HCT116 (cell line): ENCODE results near the gene TCP11L1. TPM values are rescaled to one million over a fixed set of nuclear protein-coding genes. Genes with fewer than 3 reads are reported as not detected.

Experiments used
- ATAC-seq: fragments of 200-7000 bp; cut with Tn5 transposase; 2 replicates; pipeline ENCODE4 v1.9.1; 2020; ENCODE audit warnings: mild to moderate bottlenecking, moderate library complexity
- BruUV-seq: library from RNA; stranded (reverse); fragments of 400-500 nt; replicated peaks from 2 replicates; lab custom pipeline; 2021; lab: Mats Ljungman, UMichigan
- CTCF ChIA-PET: fragments of 300-600 bp; sonication (Branson Sonifier 250); formaldehyde crosslinking; loops from one replicate; lab custom pipeline; 2021; ENCODE audit warnings: antibody characterized with exemption; lab: Charles Lee
- POLR2A ChIA-PET: fragments of 300-600, 350-600 bp; sonication (Branson Sonifier 250); formaldehyde crosslinking; loops from one replicate; lab custom pipeline; 2021; ENCODE audit warnings: antibody characterized with exemption; lab: Charles Lee
- RAD21 ChIA-PET, 2 experiments: fragments of 300-600 bp; sonication (Branson Sonifier 250); formaldehyde crosslinking; loops; one replicate each; lab custom pipeline; 2023; ENCODE audit warnings: low total read pairs in 2 of 2; ENCODE audit not compliant: uncharacterized antibody in 2 of 2, unreplicated experiment in 2 of 2, low non-redundant PET in 1 of 2; lab: Charles Lee
- DNase-seq: peaks from one replicate; pipeline ENCODE4 v3.0.0-alpha.2; 2010; ENCODE audit warnings: low read depth, low spot score
- H2AFZ ChIP-seq: fragments of 200-600 bp; shearing (Covaris generic), sonication (generic); 2 replicates; pipeline ENCODE4 v1.6.1; 2017; ENCODE audit warnings: low read depth, mixed run types, mixed read lengths, antibody characterized with exemption, low read length; ENCODE audit not compliant: poor library complexity, severe bottlenecking
- H3K27ac ChIP-seq: 2 replicates; pipeline ENCODE4 v1.5.1; 2012; ENCODE audit warnings: low read depth, low read length
- H3K27me3 ChIP-seq: fragments of 200-600 bp; sonication (generic); 2 replicates; pipeline ENCODE4 v1.6.1; 2016; ENCODE audit warnings: mixed run types, low read length, mixed read lengths; ENCODE audit not compliant: insufficient read depth
- H3K36me3 ChIP-seq, 2 experiments: fragments of 200-500 bp in 1 of 2; fragments of 200-600 bp in 1 of 2; sonication (Bioruptor generic) in 1 of 2; sonication (generic) in 1 of 2; 2 replicates each; pipeline versions ENCODE4 v1.5.1 to v1.6.1; 2014 to 2016; ENCODE audit warnings: low read length in 2 of 2, inconsistent platforms in 1 of 2, mixed read lengths in 1 of 2, mixed run types in 1 of 2; ENCODE audit not compliant: insufficient read depth in 2 of 2, control insufficient read depth in 1 of 2
- H3K4me1 ChIP-seq, 2 experiments: fragments of 200-600 bp in 1 of 2; sonication (generic) in 1 of 2; 2 replicates each; pipeline versions ENCODE4 v1.5.1 to v1.6.1; 2012 to 2017; ENCODE audit warnings: low read length in 2 of 2, inconsistent platforms in 1 of 2, mild to moderate bottlenecking in 1 of 2, mixed read lengths in 1 of 2, mixed run types in 1 of 2, moderate library complexity in 1 of 2; ENCODE audit not compliant: insufficient read depth in 2 of 2, control insufficient read depth in 1 of 2
- H3K4me2 ChIP-seq: fragments of 200-600 bp; sonication (generic); 2 replicates; pipeline ENCODE4 v1.6.1; 2017; ENCODE audit warnings: mixed run types, low read length, mixed read lengths
- H3K4me3 ChIP-seq, 2 experiments: fragments of 200-600 bp in 1 of 2; sonication (generic) in 1 of 2; replicated peaks in 1 of 2; 2 replicates each; pipeline ENCODE4 v1.5.1; 2011 to 2016; ENCODE audit warnings: low read length in 2 of 2, control low read depth in 1 of 2, low read depth in 1 of 2, mild to moderate bottlenecking in 1 of 2, mixed read lengths in 1 of 2, mixed run types in 1 of 2
- H3K79me2 ChIP-seq: fragments of 200-600 bp; sonication (generic); 2 replicates; pipeline ENCODE4 v1.6.1; 2017; ENCODE audit warnings: mild to moderate bottlenecking, mixed run types, low read length, moderate library complexity, mixed read lengths; ENCODE audit not compliant: insufficient read depth
- H3K9ac ChIP-seq: fragments of 200-600 bp; sonication (generic); 2 replicates; pipeline ENCODE4 v1.6.1; 2016; ENCODE audit warnings: low read length, mixed read lengths
- H3K9me2 ChIP-seq: fragments of 200-600 bp; sonication (generic), shearing (Covaris generic); 2 replicates; pipeline ENCODE4 v1.6.1; 2017; ENCODE audit warnings: mixed run types, mild to moderate bottlenecking, moderate library complexity; ENCODE audit not compliant: insufficient read depth
- H3K9me3 ChIP-seq, 2 experiments: fragments of 200-500 bp in 1 of 2; fragments of 200-600 bp in 1 of 2; sonication (Bioruptor generic) in 1 of 2; sonication (generic) in 1 of 2; 2 replicates each; pipeline ENCODE4 v1.6.1; 2014 to 2017; ENCODE audit warnings: low read length in 2 of 2, mixed read lengths in 2 of 2, inconsistent platforms in 1 of 2, low read depth in 1 of 2, mild to moderate bottlenecking in 1 of 2, mixed run types in 1 of 2, moderate library complexity in 1 of 2; ENCODE audit not compliant: control insufficient read depth in 1 of 2, insufficient read depth in 1 of 2
- H4K20me1 ChIP-seq: fragments of 200-600 bp; sonication (generic), shearing (Covaris generic); 2 replicates; pipeline ENCODE4 v1.6.1; 2017; ENCODE audit warnings: mixed run types, mild to moderate bottlenecking, moderate library complexity; ENCODE audit not compliant: insufficient read depth
- CBX3 ChIP-seq: IDR thresholded peaks from 2 replicates; pipeline ENCODE4 v1.6.1; 2012; ENCODE audit warnings: low read depth
- CEBPB ChIP-seq: IDR thresholded peaks from 2 replicates; pipeline ENCODE4 v1.6.1; 2012; ENCODE audit warnings: low read depth
- EGR1 ChIP-seq: IDR thresholded peaks from 2 replicates; pipeline ENCODE4 v1.6.1; 2012; ENCODE audit warnings: low read depth
- EZH2phosphoT487 ChIP-seq: fragments of 200-600 bp; IDR thresholded peaks from 2 replicates; pipeline ENCODE4 v1.6.1; 2018; ENCODE audit warnings: antibody characterized with exemption, borderline replicate concordance
- POLR2AphosphoS5 ChIP-seq: IDR thresholded peaks from 2 replicates; pipeline ENCODE4 v1.6.1; 2011; ENCODE audit warnings: mild to moderate bottlenecking, low read depth, low read length, moderate library complexity
- SIN3A ChIP-seq: IDR thresholded peaks from 2 replicates; pipeline ENCODE4 v1.6.1; 2012; ENCODE audit warnings: low read depth
- TCF7L2 ChIP-seq: IDR thresholded peaks from 2 replicates; pipeline ENCODE4 v1.7.0; 2011; ENCODE audit warnings: borderline replicate concordance, inconsistent platforms; ENCODE audit not compliant: insufficient read depth, insufficient read length; ENCODE audit errors: extremely low read depth
- intact Hi-C: fragments of 100-400 bp; cut with micrococcal nuclease; formaldehyde crosslinking; loops from 2 replicates; pipeline ENCODE4 v1.10.0; 2022
- total RNA-seq: library from RNA; stranded (reverse); gene quantifications from one replicate; pipeline ENCODE4 v1.2.1, GENCODE V29; 2021; ENCODE audit not compliant: unreplicated experiment
- TF ChIP-seq, protein P1 (sequence below): IDR thresholded peaks from 2 replicates; pipeline ENCODE4 v1.6.1; 2012
- TF ChIP-seq, protein P2 (sequence below): IDR thresholded peaks from 2 replicates; pipeline ENCODE4 v1.6.1; 2012
- TF ChIP-seq, protein P3 (sequence below): IDR thresholded peaks from 2 replicates; pipeline ENCODE4 v1.6.1; 2011; ENCODE audit warnings: mild to moderate bottlenecking, low read length, moderate library complexity; ENCODE audit not compliant: insufficient replicate concordance; ENCODE audit errors: extremely low read depth

TCP11L1 gene
- total RNA-seq, 1 experiment from 2014 or later = 12.0 TPM

DNA sequence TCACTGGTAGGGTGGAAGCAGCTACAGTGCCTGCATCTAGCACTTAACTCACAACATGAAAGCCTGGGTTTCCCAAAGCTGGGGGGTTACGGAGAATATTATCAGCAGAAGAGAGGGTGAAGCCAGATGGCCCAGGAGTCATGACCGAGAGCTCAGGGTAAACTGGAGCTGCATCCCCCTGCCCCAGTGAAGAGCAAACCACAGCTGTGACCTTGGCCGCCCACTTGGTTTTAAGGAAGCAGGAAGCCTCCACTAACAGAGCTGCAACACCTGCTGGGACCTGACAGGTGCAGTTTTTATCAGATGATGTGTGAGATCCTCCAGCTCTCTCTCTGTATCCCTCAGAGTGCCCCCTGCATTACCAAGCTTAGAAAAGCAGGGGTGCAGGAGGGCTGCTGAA lies 20.9 kb downstream of the TCP11L1 start:
- no peak for ATAC-seq
- H3K4me1 ChIP-seq = peaks cover 20 to 32% of the 10 kb centered on the region in 2 experiments

DNA sequence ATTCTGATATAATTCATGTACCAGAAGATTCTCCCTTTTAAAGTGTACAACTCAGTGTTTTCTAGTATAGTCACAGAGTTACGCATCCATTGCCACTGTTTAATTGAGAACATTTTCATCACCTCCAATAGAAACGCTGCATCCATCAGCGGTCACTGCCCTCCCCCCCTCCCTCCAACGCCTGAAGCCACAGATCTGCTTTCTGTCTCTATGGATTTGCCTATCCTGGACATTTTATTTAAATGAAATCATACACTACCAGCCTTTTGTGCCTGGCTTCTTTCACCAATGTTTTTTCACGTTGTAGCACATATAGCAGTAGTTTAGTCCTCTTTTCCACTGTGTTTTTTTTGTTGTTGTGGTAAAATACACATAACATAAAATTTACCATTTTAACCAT lies 22.8 kb downstream of the TCP11L1 start:
- CTCF ChIA-PET = interaction anchor here (0.7 to 1.9 kb wide), 2 partner anchors 252 to 313 kb away, joined by 3 to 4 read pairs; no protein-coding TSS in a partner anchor
- Histone ChIP-seq H3K27ac (peak overlapping the region; percentile 90), H3K36me3 (no peaks in the 10 kb centered on the region), H3K79me2 (no peaks in the 10 kb centered on the region), H3K4me1 (peaks cover 20 to 32% of the 10 kb centered on the region in 2 experiments), H3K27me3 (no peaks in the 10 kb centered on the region), H3K9me2 (no peaks in the 10 kb centered on the region), H3K4me3 (no peak overlapping the region)
- RAD21 ChIA-PET = no interaction called here
- BruUV-seq = no TSS peak
- ATAC-seq = no peak
- DNase-seq = no peak
- no peak for TF ChIP-seq EZH2phosphoT487
- TF ChIP-seq CBX3 = no peak
- no peak for TF ChIP-seq CEBPB
- no peak for TF ChIP-seq POLR2AphosphoS5
- TF ChIP-seq, protein P1, sequence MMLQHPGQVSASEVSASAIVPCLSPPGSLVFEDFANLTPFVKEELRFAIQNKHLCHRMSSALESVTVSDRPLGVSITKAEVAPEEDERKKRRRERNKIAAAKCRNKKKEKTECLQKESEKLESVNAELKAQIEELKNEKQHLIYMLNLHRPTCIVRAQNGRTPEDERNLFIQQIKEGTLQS = no peak
- TF ChIP-seq EGR1 = no peak
- TF ChIP-seq, protein P2, sequence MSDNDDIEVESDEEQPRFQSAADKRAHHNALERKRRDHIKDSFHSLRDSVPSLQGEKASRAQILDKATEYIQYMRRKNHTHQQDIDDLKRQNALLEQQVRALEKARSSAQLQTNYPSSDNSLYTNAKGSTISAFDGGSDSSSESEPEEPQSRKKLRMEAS = no peak
- TF ChIP-seq, all 23 proteins: peak for 0
- no peak overlapping the region for H2AFZ ChIP-seq
- H3K9me3 ChIP-seq = no peaks in the 10 kb centered on the region
- POLR2A ChIA-PET = no interaction called here
- H3K4me2 ChIP-seq = peak overlapping the region; percentile 38; the same call in 1 of the 2 replicates
- intact Hi-C loops = loop anchor here (5.0 to 10.0 kb wide), 3 partner anchors 85 to 347 kb away; no protein-coding TSS in a partner anchor
- no peak overlapping the region for H3K9ac ChIP-seq
- no peaks in the 10 kb centered on the region for H4K20me1 ChIP-seq

More for the DNA sequence above, 20.9 kb downstream of the TCP11L1 start:
- peak overlapping the region; percentile 90; the same call in 1 of the 2 replicates for H3K27ac ChIP-seq
- TF ChIP-seq SIN3A = no peak
- TF ChIP-seq, protein P3, sequence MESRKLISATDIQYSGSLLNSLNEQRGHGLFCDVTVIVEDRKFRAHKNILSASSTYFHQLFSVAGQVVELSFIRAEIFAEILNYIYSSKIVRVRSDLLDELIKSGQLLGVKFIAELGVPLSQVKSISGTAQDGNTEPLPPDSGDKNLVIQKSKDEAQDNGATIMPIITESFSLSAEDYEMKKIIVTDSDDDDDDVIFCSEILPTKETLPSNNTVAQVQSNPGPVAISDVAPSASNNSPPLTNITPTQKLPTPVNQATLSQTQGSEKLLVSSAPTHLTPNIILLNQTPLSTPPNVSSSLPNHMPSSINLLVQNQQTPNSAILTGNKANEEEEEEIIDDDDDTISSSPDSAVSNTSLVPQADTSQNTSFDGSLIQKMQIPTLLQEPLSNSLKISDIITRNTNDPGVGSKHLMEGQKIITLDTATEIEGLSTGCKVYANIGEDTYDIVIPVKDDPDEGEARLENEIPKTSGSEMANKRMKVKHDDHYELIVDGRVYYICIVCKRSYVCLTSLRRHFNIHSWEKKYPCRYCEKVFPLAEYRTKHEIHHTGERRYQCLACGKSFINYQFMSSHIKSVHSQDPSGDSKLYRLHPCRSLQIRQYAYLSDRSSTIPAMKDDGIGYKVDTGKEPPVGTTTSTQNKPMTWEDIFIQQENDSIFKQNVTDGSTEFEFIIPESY = no peak
- TF ChIP-seq, protein P1 = no peak
- no peak for TF ChIP-seq TCF7L2
- TF ChIP-seq, all 23 proteins: peak for 0
- H4K20me1 ChIP-seq = no peaks in the 10 kb centered on the region
- DNase-seq = no peak
- intact Hi-C loops = loop anchor here (5.0 to 10.0 kb wide), 3 partner anchors 83 to 345 kb away; no protein-coding TSS in a partner anchor
- ChIA-PET CTCF (interaction anchor here (1.8 kb wide), 1 partner anchor 9 kb away, joined by 6 read pairs; no protein-coding TSS in a partner anchor), POLR2A (interaction anchor here (2.1 kb wide), 1 partner anchor 21 kb away, joined by 5 read pairs; the partner anchor contains the start of gene TCP11L1), RAD21 (no interaction called here)
- H3K79me2 ChIP-seq = no peaks in the 10 kb centered on the region
- BruUV-seq = no TSS peak
- peak overlapping the region; percentile 74 for H3K4me2 ChIP-seq
- H3K9me2 ChIP-seq = no peaks in the 10 kb centered on the region
- H3K9me3 ChIP-seq = no peaks in the 10 kb centered on the region
- H3K36me3 ChIP-seq = no peaks in the 10 kb centered on the region
- H3K27me3 ChIP-seq = no peaks in the 10 kb centered on the region
- no peak overlapping the region for H2AFZ ChIP-seq
- no peak overlapping the region for H3K4me3 ChIP-seq
- H3K9ac ChIP-seq = 0 out of 2 replicates have a peak overlapping the region, but pooled peaks have one; percentile 50
